Hepatocyte (in vitro differentiated cells): ENCODE results near the gene NUDT21. TPM values are rescaled to one million over a fixed set of nuclear protein-coding genes. Genes with fewer than 3 reads are reported as not detected.
A peak's percentile ranks its signal among the peaks of the same experiment; 100 is the strongest.

ENCODE experiments used
- DNase-seq: peaks from one replicate; pipeline ENCODE4 v3.0.0-alpha.2; 2016; ENCODE audit warnings: low spot score
- H2AFZ ChIP-seq: fragments of 200-600 bp; sonication (generic); 2 replicates; pipeline ENCODE4 v1.6.0; 2016; ENCODE audit warnings: antibody characterized with exemption, mild to moderate bottlenecking
- H3K27ac ChIP-seq: fragments of 200-600 bp; sonication (generic); 2 replicates; pipeline ENCODE4 v1.5.1; 2016; ENCODE audit warnings: mild to moderate bottlenecking
- H3K27me3 ChIP-seq: fragments of 200-600 bp; sonication (generic); 2 replicates; pipeline ENCODE4 v1.6.1; 2016
- H3K36me3 ChIP-seq: fragments of 200-600 bp; sonication (generic); replicated peaks from 2 replicates; pipeline ENCODE4 v1.5.1; 2016; ENCODE audit warnings: low read depth; ENCODE audit not compliant: insufficient read depth
- H3K4me1 ChIP-seq: fragments of 200-600 bp; sonication (generic); 2 replicates; pipeline ENCODE4 v1.5.1; 2016; ENCODE audit warnings: mild to moderate bottlenecking, moderate library complexity; ENCODE audit not compliant: insufficient read depth
- H3K4me2 ChIP-seq: fragments of 200-600 bp; sonication (generic); 2 replicates; pipeline ENCODE4 v1.6.0; 2016
- H3K4me3 ChIP-seq: fragments of 200-600 bp; sonication (generic); 2 replicates; pipeline ENCODE4 v1.5.1; 2016; ENCODE audit warnings: mild to moderate bottlenecking
- H3K79me2 ChIP-seq: fragments of 200-600 bp; sonication (generic); 2 replicates; pipeline ENCODE4 v1.6.0; 2017; ENCODE audit warnings: mild to moderate bottlenecking
- H3K9me2 ChIP-seq: fragments of 200-600 bp; sonication (generic); replicated peaks from 2 replicates; pipeline ENCODE4 v1.6.0; 2017; ENCODE audit warnings: mild to moderate bottlenecking; ENCODE audit not compliant: insufficient read depth
- H3K9me3 ChIP-seq: fragments of 200-600 bp; sonication (generic); 2 replicates; pipeline ENCODE4 v1.5.1; 2016; ENCODE audit warnings: low read depth, mild to moderate bottlenecking
- H4K20me1 ChIP-seq: fragments of 200-600 bp; sonication (generic); 2 replicates; pipeline ENCODE4 v1.6.0; 2016; ENCODE audit warnings: mild to moderate bottlenecking; ENCODE audit not compliant: insufficient read depth, poor library complexity, severe bottlenecking
- CTCF ChIP-seq: fragments of 200-600 bp; sonication (generic); IDR thresholded peaks from 2 replicates; pipeline ENCODE4 v1.5.1; 2016; ENCODE audit warnings: antibody characterized with exemption, mild to moderate bottlenecking; ENCODE audit not compliant: poor library complexity
- EZH2 ChIP-seq: fragments of 200-600 bp; sonication (generic); IDR thresholded peaks from 2 replicates; pipeline ENCODE4 v1.6.1; 2016; ENCODE audit warnings: antibody characterized with exemption, mild to moderate bottlenecking, borderline replicate concordance
- EZH2phosphoT487 ChIP-seq: fragments of 200-600 bp; sonication (generic); IDR thresholded peaks from one replicate; pipeline ENCODE4 v1.6.1; 2018; ENCODE audit warnings: antibody characterized with exemption, mild to moderate bottlenecking, low read depth, moderate library complexity; ENCODE audit not compliant: unreplicated experiment, severe bottlenecking
- WGBS: methylation state at CpG from one replicate; pipeline ENCODE4 v1.1.6; 2016; ENCODE audit warnings: low lambda C conversion rate; ENCODE audit errors: missing lambda C conversion rate; 5-methylcytosine and 5-hydroxymethylcytosine counted together
- polyA plus RNA-seq: library from polyadenylated mRNA; unstranded; fragments of >200 nt; fragmentation: Nextera tagmentation; extraction: Ambion mirVana; gene quantifications from 2 replicates; pipeline ENCODE4 v1.2.1, GENCODE V29; 2016
- total RNA-seq: library from RNA; depleted of rRNA; stranded (reverse); fragments of >200 nt; gene quantifications from 2 replicates; pipeline ENCODE4 v1.2.3, GENCODE V29; 2014

NUDT21 gene
- total and polyA plus RNA-seq, 2 experiments from 2014 or later: 44.7 to 76.6 TPM

GRCh38 chr16:56408379-56409098 lies 42.6 kb downstream of the NUDT21 start:
- DNase-seq: peak; percentile 54
- H3K79me2 ChIP-seq: peaks cover 21% of the 10 kb centered on the region
- H4K20me1 ChIP-seq: no peaks in the 10 kb centered on the region
- no peaks in the 10 kb centered on the region for H3K27me3 ChIP-seq
- H3K9me2 ChIP-seq: no peaks in the 10 kb centered on the region
- no peak overlapping the region for H2AFZ ChIP-seq
- WGBS: 72% methylated on average over 7 of the region's 7 CpGs
- TF ChIP-seq EZH2phosphoT487 (no peak), CTCF (no peak), EZH2 (no peak)
- H3K4me2 ChIP-seq: peak overlapping the region; percentile 16
- no peak overlapping the region for H3K4me3 ChIP-seq
- no peaks in the 10 kb centered on the region for H3K36me3 ChIP-seq
- peaks cover 13% of the 10 kb centered on the region for H3K4me1 ChIP-seq
- no peaks in the 10 kb centered on the region for H3K9me3 ChIP-seq
- H3K27ac ChIP-seq: peak overlapping the region; percentile 91

- 77% methylated on average over 4 of the region's 4 CpGs for WGBS
- no peaks in the 10 kb centered on the region for H4K20me1 ChIP-seq
These were observed 45.0 kb downstream of the NUDT21 start for GRCh38 chr16:56405977-56406672.

GRCh38 chr16:56401482-56401881 lies 49.6 kb downstream of the NUDT21 start:
- no peaks in the 10 kb centered on the region for H3K9me2 ChIP-seq
- H3K27me3 ChIP-seq: no peaks in the 10 kb centered on the region
- WGBS: 93% methylated on average over 5 of the region's 5 CpGs
- no peak overlapping the region for H3K4me3 ChIP-seq
- no peak for TF ChIP-seq EZH2phosphoT487
- no peak for TF ChIP-seq CTCF
- TF ChIP-seq EZH2: no peak
- H4K20me1 ChIP-seq: no peaks in the 10 kb centered on the region
- no peaks in the 10 kb centered on the region for H3K4me1 ChIP-seq
- no peaks in the 10 kb centered on the region for H3K36me3 ChIP-seq
- peaks cover 3% of the 10 kb centered on the region for H3K79me2 ChIP-seq
- DNase-seq: no peak
- H2AFZ ChIP-seq: no peak overlapping the region
- H3K27ac ChIP-seq: no peak overlapping the region
- no peaks in the 10 kb centered on the region for H3K9me3 ChIP-seq
- H3K4me2 ChIP-seq: no peak overlapping the region

More at GRCh38 chr16:56405977-56406672, 45.0 kb downstream of the NUDT21 start:
- H3K4me1 ChIP-seq: peaks cover 13% of the 10 kb centered on the region
- H3K36me3 ChIP-seq: no peaks in the 10 kb centered on the region
- no peak overlapping the region for H3K4me3 ChIP-seq
- H3K4me2 ChIP-seq: no peak overlapping the region
- H3K79me2 ChIP-seq: no peaks in the 10 kb centered on the region
- no peak overlapping the region for H3K27ac ChIP-seq
- no peak overlapping the region for H2AFZ ChIP-seq
- no peaks in the 10 kb centered on the region for H3K9me2 ChIP-seq
- H3K9me3 ChIP-seq: no peaks in the 10 kb centered on the region
- TF ChIP-seq EZH2phosphoT487 (no peak), CTCF (no peak), EZH2 (no peak)
- no peaks in the 10 kb centered on the region for H3K27me3 ChIP-seq
- DNase-seq: no peak
